HG02884 (cell line): ENCODE measurements around the gene CYP4F2.
"Not testable (repeated sequence)": the region's sequence is repeated elsewhere in the genome, so short reads cannot be mapped to it uniquely, and the experiment has no call there.

Source experiments
- ATAC-seq: cut with Tn5 transposase; IDR thresholded peaks from one replicate; pipeline ENCODE4 v1.9.1; 2021; ENCODE audit warnings: mild to moderate bottlenecking, moderate library complexity; ENCODE audit not compliant: unreplicated experiment

CYP4F2 gene

GRCh38 chr19:15860522-15860921 is 37.4 kb downstream of the CYP4F2 start:
- no peak for ATAC-seq

- no peak for ATAC-seq
Observed at GRCh38 chr19:15859187-15859586, 38.7 kb downstream of the CYP4F2 start.

GRCh38 chr19:15850385-15850784 is 47.5 kb downstream of the CYP4F2 start:
- ATAC-seq = no peak

GRCh38 chr19:15846923-15847322 is 51.0 kb downstream of the CYP4F2 start:
- no peak for ATAC-seq

GRCh38 chr19:15843894-15844222 is 54.0 kb downstream of the CYP4F2 start:
- ATAC-seq = not testable (repeated sequence)

- no peak for ATAC-seq
Observed at GRCh38 chr19:15843203-15843893, 54.5 kb downstream of the CYP4F2 start.

GRCh38 chr19:15841875-15842569 is 55.9 kb downstream of the CYP4F2 start:
- no peak for ATAC-seq

GRCh38 chr19:15840833-15841232 is 57.0 kb downstream of the CYP4F2 start:
- ATAC-seq = no peak

GRCh38 chr19:15839888-15840287 is 58.0 kb downstream of the CYP4F2 start:
- not testable (repeated sequence) for ATAC-seq

GRCh38 chr19:15838351-15838750 is 59.5 kb downstream of the CYP4F2 start:
- ATAC-seq = no peak

- ATAC-seq = peak; percentile 7
Observed at GRCh38 chr19:15837221-15837731, 60.6 kb downstream of the CYP4F2 start.

GRCh38 chr19:15836330-15837220 is 61.3 kb downstream of the CYP4F2 start:
- peak; percentile 89 for ATAC-seq

GRCh38 chr19:15835565-15836329 is 62.1 kb downstream of the CYP4F2 start:
- not testable (repeated sequence) for ATAC-seq

GRCh38 chr19:15834232-15834631 is 63.6 kb downstream of the CYP4F2 start:
- not testable (repeated sequence) for ATAC-seq

GRCh38 chr19:15831626-15832025 is 66.2 kb downstream of the CYP4F2 start:
- ATAC-seq = no peak

GRCh38 chr19:15829786-15830185 is 68.1 kb downstream of the CYP4F2 start:
- ATAC-seq = no peak

GRCh38 chr19:15829306-15829698 is 68.6 kb downstream of the CYP4F2 start:
- no peak for ATAC-seq

- ATAC-seq = not testable (repeated sequence)
Observed at GRCh38 chr19:15828611-15829305, 69.1 kb downstream of the CYP4F2 start.

GRCh38 chr19:15828121-15828610 is 69.7 kb downstream of the CYP4F2 start:
- ATAC-seq = no peak
